HepG2 (cell line): Measurements from ENCODE around the gene C20orf204. TPM values are rescaled to one million over a fixed set of nuclear protein-coding genes. Genes with fewer than 3 reads are reported as not detected.

Experiments
- BHLHE40 ChIP-seq: IDR thresholded peaks from 2 replicates; pipeline ENCODE4 v1.6.1; 2011; ENCODE audit warnings: low read length, improper control_type of control experiment
- IRF2 ChIP-seq: IDR thresholded peaks from 2 replicates; pipeline ENCODE4 v1.6.1; 2018; ENCODE audit warnings: missing genetic modification reagents, missing compliant biosample characterization
- NFAT5 ChIP-seq: sonication (generic); formaldehyde crosslinking; IDR thresholded peaks from 2 replicates; pipeline ENCODE4 v1.4.0; 2020; ENCODE audit warnings: missing genetic modification reagents
- SKI ChIP-seq: fragments of 450-650 bp; IDR thresholded peaks from one replicate; pipeline ENCODE4 v1.6.1; 2018; ENCODE audit warnings: mild to moderate bottlenecking; ENCODE audit not compliant: partially characterized antibody
- SMARCC2 ChIP-seq: fragments of 450-650 bp; IDR thresholded peaks from 2 replicates; pipeline ENCODE4 v1.6.1; 2017; ENCODE audit warnings: antibody characterized with exemption, mild to moderate bottlenecking
- TBX3 ChIP-seq: fragments of 450-650 bp; IDR thresholded peaks from 2 replicates; pipeline ENCODE4 v1.6.1; 2017; ENCODE audit warnings: antibody characterized with exemption, mild to moderate bottlenecking, inconsistent platforms, borderline replicate concordance
- TFDP1 ChIP-seq: IDR thresholded peaks from 2 replicates; pipeline ENCODE4 v1.6.1; 2016; ENCODE audit warnings: missing compliant biosample characterization, missing genetic modification reagents, borderline replicate concordance
- THAP8 ChIP-seq: sonication (generic); formaldehyde crosslinking; IDR thresholded peaks from 2 replicates; pipeline ENCODE4 v1.5.1; 2020; ENCODE audit warnings: missing genetic modification reagents, mild to moderate bottlenecking, borderline replicate concordance
- YY1 ChIP-seq: IDR thresholded peaks from 2 replicates; pipeline ENCODE4 v1.6.1; 2011; ENCODE audit warnings: low read length, low read depth, moderate library complexity, mild to moderate bottlenecking; ENCODE audit not compliant: insufficient read depth, insufficient replicate concordance
- ZBTB37 ChIP-seq: sonication (generic); formaldehyde crosslinking; IDR thresholded peaks from 2 replicates; pipeline ENCODE4 v1.4.0; 2020; ENCODE audit warnings: mild to moderate bottlenecking, missing genetic modification reagents
- ZFY ChIP-seq: sonication (generic); formaldehyde crosslinking; IDR thresholded peaks from 2 replicates; pipeline ENCODE4 v1.4.0; 2020; ENCODE audit warnings: missing genetic modification reagents
- ZNF136 ChIP-seq: sonication (generic); formaldehyde crosslinking; IDR thresholded peaks from 2 replicates; pipeline ENCODE4 v1.8.1; 2022; ENCODE audit warnings: low read depth, mild to moderate bottlenecking, moderate library complexity, missing genetic modification reagents
- ZNF512 ChIP-seq: sonication (generic); formaldehyde crosslinking; IDR thresholded peaks from 2 replicates; pipeline ENCODE4 v1.4.0; 2020; ENCODE audit warnings: mild to moderate bottlenecking, missing genetic modification reagents
- ZNF724P ChIP-seq: sonication (generic); formaldehyde crosslinking; IDR thresholded peaks from 2 replicates; pipeline ENCODE4 v1.8.0; 2022; ENCODE audit warnings: missing genetic modification reagents, borderline replicate concordance
- ZNF83 ChIP-seq: sonication (generic); formaldehyde crosslinking; IDR thresholded peaks from 2 replicates; pipeline ENCODE4 v1.4.0; 2020; ENCODE audit warnings: missing genetic modification reagents, mild to moderate bottlenecking, borderline replicate concordance
- polyA plus RNA-seq, 8 experiments: library from polyadenylated mRNA; depleted of rRNA in 3 of 8; stranded (reverse) in 7 of 8; unstranded in 1 of 8; fragments of >200 nt; fragmentation: Illumina TruSeq in 4 of 8; extraction: Trizol in 4 of 8; gene quantifications; 2 replicates each; pipeline versions ENCODE4 v1.2.1 to v1.2.3, GENCODE V29; 2011 to 2016; ENCODE audit warnings: low read depth in 4 of 8, missing spikeins in 1 of 8, mixed read lengths in 1 of 8; ENCODE audit not compliant: insufficient read depth in 1 of 8
- total RNA-seq, 5 experiments: library from RNA; depleted of rRNA; stranded (reverse); fragments of >200 nt; fragmentation: Illumina TruSeq; extraction: Trizol; gene quantifications; 2 replicates each; pipeline ENCODE4 v1.2.3, GENCODE V29; 2016; ENCODE audit warnings: low read depth in 1 of 5

Gene C20orf204
- total and polyA plus RNA-seq, 2 of the 13 experiments (the other 11 are each of a cell fraction or from before 2014, with no cell fraction given): 22.1 to 80.0 TPM

- TF ChIP-seq YY1: no peak
- TF ChIP-seq ZBTB37 (CRISPR knock-in tag): peak; percentile 66; the same call in 1 of the 2 replicates
- peak; percentile 6 for TF ChIP-seq SKI
- peak; percentile 84; the same call in 1 of the 2 replicates for TF ChIP-seq TFDP1 (CRISPR knock-in tag)
- peak; percentile 39; the same call in 1 of the 2 replicates for TF ChIP-seq TBX3
- peak; percentile 34; the same call in 1 of the 2 replicates for TF ChIP-seq BHLHE40
- peak; percentile 55; the same call in 1 of the 2 replicates for TF ChIP-seq ZFY (CRISPR knock-in tag)
- no peak for TF ChIP-seq SMARCC2
- 0 out of 2 replicates have a peak, but pooled peaks have one; percentile 5 for TF ChIP-seq THAP8
- TF ChIP-seq ZNF136: no peak
- peak; percentile 86; the same call in 1 of the 2 replicates for TF ChIP-seq NFAT5 (CRISPR knock-in tag)
- peak; percentile 94 for TF ChIP-seq ZNF724P (CRISPR knock-in tag)
- peak; percentile 48; the same call in 1 of the 2 replicates for TF ChIP-seq IRF2 (CRISPR knock-in tag)
- peak; percentile 93; the same call in 1 of the 2 replicates for TF ChIP-seq ZNF83 (CRISPR knock-in tag)
- TF ChIP-seq ZNF512: peak; percentile 15; the same call in 1 of the 2 replicates
Observed at GRCh38 chr20:64052987-64053840, 17.2 kb downstream of the C20orf204 start (continued).
